HG03108 (cell line): ENCODE measurements around the gene PSORS1C2.

ENCODE experiments used
- ATAC-seq: cut with Tn5 transposase; IDR thresholded peaks from one replicate; pipeline ENCODE4 v1.9.1; 2021; ENCODE audit warnings: moderate library complexity; ENCODE audit not compliant: unreplicated experiment

PSORS1C2 gene

DNA sequence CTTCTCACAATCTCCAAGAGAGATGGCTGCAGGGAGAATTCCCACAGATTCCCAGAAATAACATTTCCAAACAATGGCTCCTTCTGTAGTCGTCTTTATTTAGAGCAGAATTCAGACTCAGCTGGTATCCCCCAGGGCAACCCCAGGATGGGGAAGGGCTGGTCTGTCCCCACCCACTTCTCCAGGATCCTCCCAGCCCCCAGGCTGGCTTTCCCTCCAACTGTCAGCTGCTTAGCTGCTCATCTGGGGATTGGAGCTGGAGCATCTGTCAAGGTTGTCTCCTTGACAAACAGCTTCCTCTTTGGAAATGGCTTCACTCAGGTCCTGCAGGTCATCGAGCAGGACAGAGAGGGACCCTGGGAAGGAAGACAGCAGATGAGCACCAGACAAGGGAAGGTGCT is 3.5 kb upstream of the PSORS1C2 start:
- no peak for ATAC-seq

DNA sequence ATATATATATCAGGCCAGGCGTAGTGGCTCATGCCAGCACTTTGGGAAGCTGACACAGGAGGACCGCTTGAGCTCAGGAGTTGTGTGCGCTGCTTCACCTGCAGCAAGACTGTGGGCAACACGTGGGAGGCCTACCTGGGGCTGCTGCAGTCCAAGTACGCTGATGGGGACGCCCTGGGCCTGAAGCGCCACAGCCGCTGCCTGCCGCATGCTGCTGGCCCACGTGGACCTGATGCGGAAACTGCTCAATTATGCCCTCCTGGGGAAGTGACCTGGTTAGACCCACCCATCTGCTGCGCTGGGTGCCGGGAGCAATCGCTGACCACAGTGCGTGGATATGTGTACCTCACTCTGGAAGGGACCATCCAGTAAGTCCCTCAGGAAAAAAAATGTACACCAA is 1.8 kb upstream of the PSORS1C2 start:
- ATAC-seq, result no peak

DNA sequence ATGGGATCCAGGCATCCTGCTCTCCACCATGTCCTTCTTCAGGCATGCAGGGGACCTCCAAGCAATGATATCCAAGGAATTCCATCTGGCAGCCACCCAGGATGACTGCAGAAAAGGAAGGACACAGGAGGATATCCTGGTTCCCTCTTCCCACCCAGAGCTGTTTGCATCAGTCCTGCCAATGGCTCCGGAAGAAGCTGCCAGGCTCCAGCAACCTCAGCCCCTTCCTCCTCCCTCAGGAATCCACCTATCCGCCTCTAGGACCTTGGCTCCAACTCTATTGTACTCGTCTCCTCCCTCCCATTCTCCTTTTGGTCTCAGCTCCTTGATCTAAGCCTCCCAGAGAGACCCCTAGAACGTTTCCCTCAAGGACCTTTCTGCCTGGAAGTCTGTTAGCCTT is 733 bp upstream of the PSORS1C2 start:
- ATAC-seq, result no peak

DNA sequence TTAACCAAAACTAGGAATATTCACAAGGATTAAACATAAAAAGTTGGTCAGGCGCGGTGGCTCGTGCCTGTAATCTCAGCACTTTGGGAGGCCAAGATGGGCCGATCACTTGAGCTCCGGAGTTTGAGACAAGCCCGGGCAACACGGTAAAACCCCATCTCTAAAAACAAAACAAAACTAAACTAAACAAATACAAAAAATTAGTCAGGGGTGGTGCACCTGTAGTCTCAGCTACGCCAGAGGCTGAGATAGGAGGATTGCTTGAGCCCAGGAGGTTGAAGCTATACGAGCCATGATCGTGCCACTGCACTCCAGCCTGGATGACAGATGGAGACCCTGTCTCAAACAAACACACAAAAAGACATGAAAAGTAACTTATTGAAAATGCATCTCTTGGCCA is 3.2 kb downstream of the PSORS1C2 start:
- no peak for ATAC-seq

DNA sequence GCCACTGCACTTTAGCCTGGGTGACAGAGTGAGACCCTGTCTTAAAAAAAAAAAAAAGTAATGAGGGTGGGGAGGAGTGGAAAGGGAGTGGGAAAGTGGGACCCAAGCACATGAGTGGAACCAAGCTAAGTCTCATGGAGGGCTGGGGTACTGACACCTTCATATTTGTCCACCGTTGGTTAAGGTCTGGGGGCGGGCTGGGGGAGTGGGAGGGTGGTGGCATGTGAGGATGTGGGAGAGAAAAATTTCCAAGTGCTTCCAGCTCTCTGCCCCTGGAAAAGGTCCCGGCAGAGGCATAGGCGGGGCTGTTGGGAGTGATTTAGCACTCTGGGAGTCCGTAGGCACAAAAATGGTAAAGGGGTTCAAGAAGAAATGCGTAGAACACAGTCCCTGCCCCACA is 6.1 kb downstream of the PSORS1C2 start:
- ATAC-seq, result no peak

DNA sequence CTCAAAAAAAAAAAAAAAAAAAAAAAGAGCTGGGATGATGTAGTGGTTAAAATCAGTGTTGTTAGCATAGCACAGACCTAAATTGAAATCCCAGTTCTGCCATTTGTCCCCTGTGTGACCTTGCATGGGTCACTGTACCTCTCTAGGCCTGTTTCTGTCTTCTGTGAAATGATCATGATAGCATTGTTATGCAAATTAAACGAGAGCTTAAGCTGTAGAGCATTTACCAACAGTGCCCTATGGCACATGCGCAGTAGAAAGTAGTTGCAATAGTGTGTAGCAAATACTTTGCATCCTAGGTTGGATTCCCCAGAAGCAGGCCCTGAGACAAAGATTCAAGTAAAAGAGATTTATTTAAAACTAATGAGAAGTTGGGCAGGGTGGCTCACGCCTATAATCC is 7.3 kb downstream of the PSORS1C2 start:
- no peak for ATAC-seq

DNA sequence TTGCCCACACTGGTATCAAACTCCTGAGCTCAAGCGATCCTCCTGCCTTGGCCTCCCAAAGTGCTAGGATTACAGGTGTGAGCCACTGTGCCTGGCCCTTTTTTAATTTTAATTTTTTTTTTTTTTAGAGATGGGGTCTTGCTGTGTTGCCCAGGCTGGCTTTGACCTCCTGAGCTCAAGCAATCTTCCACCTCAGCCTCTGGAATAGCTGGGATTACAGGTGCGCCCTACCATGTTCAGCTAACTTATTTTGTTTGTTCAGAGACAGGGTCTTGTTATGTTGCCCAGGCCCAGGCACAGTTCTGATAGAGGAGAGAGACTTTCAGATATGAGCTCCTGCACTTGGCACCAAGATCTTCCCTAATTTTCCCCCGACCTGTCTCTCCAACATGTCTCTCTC is 8.1 kb downstream of the PSORS1C2 start:
- ATAC-seq, result no peak

DNA sequence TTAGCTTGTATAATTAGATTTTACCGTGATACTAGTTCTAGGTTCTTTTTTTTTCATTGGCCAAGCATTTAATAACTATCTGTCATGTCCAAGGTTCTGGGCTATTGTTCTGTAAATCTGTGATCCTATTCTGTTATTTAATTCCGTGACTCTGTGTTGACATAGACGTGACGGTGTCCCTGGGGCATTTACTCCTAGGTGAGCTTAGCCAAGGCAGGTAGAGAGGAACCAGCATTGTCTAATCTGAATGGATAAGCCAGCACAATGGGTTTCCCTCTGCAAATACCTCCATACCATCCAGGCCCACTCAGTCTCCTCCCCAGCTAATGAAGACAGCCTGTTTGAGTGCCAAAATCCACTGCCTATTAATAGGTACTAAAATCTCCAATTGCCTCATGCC is 9.7 kb downstream of the PSORS1C2 start:
- ATAC-seq, result no peak

DNA sequence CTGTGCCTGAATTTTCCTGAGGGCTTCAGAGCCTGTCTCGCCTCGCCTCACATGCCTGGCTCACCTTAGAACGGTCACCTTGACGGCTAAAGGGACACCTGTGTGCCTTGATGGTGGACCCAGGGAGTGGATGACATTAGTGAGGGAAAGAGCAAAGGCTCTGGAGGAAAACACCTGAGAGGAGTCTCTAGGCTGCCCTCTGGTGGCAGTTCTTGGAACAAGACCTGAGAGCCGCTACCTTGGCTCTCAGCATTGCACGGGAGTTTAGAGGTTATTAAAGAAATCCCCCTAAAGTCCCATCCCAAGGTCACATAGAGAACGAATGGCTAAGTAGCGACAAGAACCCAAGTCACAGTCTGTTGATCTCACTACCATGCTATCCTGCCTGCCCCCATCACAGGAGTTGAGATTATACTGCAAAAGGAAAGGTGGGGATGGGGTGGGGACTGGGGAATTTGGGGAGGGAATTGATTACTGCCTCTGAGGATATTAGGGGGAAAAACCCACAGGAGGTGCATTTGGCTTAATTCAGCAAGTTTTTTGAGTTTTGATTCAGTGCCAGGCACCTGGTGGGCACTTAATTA is 10.7 kb downstream of the PSORS1C2 start:
- ATAC-seq, result no peak

DNA sequence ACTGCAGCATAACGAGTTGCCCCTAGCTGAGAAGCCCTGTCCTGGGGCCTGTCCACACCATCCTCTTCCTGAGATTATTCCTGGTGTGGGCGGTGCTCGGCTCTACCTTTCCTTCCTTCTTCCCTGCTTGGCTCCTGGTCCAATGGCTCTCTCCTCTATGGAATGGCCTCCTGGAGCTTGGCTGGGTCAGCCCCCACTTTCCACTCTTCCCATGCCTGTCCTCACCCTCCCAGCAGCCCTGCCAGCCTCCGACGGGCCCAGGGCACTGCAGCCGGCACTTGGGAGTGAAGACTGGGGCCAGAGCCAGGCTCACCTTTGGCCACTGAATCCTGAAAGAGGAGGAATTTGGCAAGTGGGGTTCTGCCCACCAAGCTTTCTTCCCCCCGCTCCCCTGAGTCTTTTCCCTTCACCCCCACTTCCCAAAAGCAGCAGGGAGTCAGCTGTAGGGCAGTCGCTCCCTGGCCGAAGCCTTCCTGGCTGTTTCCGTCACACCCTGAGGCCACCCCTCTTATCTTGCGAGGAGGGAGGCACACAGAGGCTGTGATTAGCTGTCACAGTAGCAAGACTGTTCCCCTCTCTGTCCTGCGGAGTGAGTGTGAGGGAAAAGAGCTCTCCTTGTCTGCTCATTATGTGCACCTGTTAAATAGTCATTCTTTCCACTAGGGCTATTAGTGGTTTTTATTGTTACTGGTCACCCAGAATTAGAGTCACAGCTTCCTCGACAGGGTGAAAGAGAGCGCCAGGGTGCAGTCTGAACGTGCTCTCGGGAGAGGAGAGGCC is 12.3 kb downstream of the PSORS1C2 start:
- ATAC-seq, result no peak

DNA sequence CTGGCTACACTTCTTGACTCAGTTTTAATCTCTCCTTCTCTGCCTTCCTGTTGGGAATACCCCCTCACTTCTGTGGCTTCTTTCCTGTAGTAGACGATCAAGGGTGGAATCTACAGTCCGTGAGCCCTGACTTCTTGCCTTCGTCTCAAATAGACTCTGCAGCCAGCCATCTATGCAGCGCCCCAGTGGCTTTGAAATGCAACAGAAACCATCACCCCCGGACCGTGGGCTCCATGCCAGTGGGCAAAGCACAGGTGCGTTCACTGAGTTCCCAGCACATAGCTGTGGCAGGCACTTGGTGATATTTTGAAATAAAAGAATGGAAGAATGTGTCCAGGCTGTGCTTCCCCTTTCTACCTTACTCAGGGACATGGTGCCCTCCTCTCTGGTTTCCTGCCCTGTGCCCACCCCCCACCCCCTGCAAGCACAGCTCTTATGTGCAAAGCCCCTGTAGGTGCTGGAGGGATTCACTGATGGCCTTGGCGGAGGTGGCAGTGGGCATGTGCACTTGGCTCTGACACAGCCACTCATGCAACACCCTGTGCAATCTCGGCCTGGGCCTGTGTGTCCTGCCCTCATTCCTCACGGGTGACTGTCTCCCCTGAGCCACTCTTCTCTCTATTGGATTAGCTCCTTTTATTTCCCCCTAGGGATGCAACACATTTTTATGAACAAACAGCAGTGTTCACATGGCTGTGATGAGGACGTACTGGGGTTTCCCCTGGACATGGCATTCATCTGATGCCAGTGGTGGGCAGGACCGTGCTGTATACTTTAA is 13.1 kb downstream of the PSORS1C2 start:
- ATAC-seq, result no peak

DNA sequence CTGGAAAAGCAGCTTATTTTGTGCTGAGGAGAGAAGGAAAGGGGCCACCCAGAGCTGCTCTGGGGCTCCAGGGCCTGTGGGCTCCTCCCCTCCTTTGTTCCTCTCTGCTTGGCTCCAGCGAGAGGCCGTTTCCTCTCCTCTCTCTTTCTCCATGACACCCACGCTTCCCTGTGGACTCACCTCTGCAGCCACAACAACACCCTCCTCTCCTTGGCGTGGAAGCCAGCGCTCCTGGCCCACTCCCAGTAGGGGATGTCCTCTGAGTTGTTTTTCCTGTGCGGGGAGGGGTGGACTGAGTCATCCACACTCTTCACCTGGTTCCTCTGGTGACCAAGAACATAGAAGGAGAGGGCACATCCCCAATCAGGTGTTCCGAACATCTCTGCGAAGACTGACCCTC is 13.7 kb downstream of the PSORS1C2 start:
- no peak for ATAC-seq

DNA sequence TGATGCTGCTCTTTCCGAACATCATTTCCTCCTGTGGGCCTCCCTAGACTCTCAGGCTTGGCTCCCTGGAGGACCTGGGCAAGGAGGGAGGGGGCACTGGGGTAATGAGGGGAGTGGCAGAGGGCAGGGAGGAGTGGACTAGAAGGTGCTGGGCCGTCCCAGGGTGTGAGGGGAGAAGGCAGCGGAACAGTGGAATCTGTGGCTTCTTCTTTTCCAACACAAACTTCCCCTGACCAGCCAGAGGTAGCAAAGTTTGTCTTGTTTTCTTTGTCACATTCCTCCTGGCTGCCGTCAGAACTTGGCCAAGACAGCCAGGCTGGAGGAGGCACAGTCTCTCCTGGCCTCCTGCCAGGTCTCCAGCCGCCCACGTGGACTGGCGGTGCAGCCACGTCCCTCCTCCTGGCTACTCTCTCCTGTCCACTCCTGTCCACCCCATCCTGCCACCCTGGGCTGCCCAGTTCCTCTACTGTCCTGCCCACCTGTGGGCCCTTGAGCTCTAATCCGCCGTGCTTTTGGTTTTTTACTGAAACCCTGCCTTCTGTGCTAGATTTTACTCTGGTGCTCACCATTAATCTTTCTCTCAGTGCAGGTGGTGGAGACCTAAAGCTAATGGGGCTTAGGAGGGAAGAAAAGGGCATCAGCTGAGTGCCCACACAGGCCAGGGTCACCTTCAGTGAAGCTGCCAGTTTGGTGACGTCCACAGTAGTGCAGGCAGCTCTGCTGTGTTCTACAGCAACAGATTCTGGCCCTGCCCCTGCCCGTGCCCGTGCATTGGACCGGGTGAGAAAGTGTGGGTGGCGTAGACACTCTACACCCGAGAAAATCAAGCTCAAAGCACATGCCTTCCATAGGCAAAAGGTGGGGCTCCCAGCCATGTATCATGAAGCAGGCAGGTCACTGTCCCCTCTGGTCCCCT is 15.8 kb downstream of the PSORS1C2 start:
- ATAC-seq, result no peak

DNA sequence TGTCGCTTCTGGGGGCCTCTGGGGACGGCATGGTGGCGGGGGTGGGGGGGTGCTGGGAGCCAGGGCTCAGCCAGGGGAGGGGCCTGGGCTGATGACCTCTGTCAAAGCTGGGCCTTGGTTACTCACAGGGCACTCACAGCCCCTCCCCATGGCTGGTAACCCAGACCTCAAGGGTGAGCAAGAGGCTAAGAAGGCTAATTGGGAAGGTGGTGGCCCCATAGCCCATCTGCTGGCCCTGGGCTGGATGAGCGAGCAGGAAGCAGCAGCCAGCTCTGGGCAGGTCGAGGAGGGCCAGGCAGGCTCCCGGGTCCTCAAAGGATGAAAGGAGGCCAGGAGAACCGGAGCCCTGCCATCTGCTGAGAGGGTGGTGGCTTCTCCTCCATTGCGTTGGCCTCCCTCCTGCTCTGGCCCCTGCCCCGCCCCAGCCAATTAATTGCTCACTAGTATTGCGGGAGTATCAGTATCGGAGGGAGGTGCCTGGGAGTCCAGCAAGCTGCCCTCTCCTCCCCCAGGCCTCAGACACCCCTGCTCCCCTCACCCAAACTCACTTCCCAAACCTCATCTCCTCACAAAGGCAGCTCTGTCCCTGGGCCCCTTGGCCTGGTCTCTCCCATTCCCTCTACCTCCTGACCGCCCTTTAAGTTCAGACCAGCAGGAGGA is 17.6 kb downstream of the PSORS1C2 start:
- no peak for ATAC-seq

DNA sequence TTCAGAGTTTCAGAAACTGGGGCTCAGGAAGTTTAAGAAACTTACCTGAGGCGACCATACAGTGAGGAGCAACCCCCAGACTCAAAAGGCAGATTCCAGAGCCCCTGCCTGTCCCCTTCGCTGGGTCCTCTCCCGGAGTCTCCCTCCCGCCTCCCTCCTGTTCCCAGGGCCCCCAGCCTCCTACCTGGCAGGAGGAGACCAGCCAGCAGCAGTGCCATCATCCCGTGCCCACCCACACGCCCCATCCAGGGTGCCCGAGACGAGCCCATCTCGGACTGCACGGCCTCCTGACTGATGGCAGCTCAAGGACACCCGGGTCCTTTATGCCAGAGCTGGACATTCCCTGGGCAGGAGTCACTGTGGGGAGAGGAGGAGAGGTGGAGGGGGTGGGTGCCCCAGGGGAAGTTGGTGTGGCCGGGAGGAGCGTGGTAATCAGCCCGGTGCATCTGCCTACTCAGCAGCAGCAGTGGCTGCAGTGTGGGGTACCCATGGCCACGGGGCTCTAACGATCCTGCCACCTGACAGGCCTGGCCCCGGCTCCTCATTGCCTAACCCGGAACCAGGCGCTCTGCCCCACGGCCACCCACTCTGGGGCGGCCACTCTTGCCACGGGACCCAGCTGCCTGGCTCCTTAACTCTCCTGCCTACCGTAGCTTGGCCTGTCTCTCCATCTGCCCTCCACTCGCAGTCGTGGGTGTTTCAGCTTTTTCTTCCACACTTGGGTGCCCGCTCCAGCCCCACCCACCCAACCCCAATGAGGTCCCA is 18.5 kb downstream of the PSORS1C2 start, which contains the start of gene CDSN:
TSS of gene CDSN (minus strand) at position 296 of the 765 bp plus-strand sequence. CDS start at position 269, 27 bp downstream.
- no peak for ATAC-seq

DNA sequence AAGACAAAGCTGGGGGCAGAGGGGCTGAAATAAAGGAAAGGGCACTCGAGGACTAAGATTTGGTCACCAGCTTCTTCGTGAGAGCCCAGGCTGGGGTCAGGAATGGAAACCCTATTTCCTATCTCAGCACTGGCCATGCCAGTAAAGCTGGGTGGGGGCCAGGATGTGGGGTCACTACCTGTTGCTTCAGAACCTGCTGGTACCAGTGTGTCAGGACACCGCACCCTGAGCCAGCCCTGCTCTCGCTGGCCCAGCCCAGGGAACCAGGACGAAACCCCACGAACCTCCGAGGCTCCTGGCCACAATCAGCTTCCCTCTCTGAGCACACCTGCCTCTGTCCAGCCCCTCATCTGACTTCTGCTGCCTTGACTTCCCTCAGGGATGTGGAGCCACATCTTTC is 20.7 kb downstream of the PSORS1C2 start:
- ATAC-seq, result no peak

DNA sequence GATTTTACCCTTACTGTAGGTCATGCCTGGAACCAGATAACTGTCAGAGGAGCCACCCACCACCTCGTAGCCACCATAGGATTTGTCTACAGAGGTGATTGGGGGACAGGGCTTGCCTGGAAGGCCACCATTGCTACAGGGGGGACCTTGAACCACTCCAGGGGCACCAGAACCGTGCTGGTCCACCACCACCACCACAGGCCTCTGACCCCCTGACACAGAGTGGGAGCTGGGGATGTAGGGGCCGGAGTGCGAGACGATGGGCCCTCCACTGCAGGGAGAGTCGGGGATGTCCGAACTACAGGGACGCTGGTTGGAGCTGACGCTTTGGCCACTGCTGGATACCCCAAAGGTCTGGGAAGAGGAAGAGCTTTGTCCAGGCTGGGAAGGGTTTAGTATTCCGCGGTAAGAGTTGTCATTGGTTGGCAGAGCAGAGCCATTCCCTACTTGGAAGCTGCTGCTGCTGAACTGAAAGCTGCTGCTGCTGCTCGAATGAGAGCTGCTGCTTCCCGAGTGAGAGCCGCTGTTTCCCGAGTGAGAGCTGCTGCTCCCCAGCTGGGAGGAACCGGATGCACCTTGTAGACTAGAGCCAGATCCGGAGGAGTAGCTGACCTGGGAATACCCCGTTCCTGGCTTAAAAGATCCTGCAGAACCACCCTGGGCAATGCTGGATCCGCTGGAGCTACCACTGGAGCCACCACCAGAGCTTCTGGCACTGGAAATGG is 22.0 kb downstream of the PSORS1C2 start:
- no peak for ATAC-seq

DNA sequence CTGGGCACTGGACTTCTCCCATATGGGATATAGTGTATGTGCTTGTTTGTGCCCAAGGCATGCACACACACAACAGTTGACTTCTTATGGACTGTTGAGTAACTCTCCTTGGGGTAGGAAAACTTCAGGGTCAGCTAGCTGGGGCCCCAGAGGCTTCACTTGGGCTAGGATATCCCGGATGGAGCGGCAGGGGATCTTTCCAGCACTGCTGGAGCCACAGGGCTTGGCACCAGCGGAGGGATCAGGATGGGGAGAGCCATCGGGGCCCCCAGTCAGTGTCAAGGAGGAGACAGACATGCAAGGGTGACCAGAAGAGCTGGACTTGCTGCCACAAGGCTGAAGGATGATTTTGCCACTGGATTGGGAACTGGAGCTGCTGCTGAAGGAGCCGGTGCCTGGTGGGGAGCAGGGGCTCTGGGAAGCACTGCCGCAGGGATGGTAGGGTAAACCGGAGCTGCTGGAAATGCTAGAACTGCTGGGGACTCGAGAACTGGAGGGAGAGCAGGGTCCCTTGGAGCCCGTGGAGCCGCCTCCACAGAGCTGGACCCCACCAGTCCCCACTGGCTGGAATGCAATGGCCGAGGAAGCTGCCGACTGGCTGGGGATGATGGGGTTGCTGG is 22.8 kb downstream of the PSORS1C2 start:
- ATAC-seq, result no peak
